Activated CD8-positive, alpha-beta memory T cell treated with anti-CD3 and anti-CD28 coated beads for 48 hours (primary cell): ENCODE measurements around the gene IRF2BP2.

ENCODE experiments used
- DNase-seq, 3 experiments: peaks; one replicate each; pipeline ENCODE4 v3.0.0-alpha.2; 2020; ENCODE audit warnings: low read depth in 2 of 3, low spot score in 2 of 3

Gene IRF2BP2

GRCh38 chr1:234610061-234610665 is at the start of gene IRF2BP2:
Gene IRF2BP2 (minus strand): TSS chr1:234610178. CDS start chr1:234609494, 684 bp downstream.
- peak; percentile 45 to 71 (median 51) for DNase-seq

DNA sequence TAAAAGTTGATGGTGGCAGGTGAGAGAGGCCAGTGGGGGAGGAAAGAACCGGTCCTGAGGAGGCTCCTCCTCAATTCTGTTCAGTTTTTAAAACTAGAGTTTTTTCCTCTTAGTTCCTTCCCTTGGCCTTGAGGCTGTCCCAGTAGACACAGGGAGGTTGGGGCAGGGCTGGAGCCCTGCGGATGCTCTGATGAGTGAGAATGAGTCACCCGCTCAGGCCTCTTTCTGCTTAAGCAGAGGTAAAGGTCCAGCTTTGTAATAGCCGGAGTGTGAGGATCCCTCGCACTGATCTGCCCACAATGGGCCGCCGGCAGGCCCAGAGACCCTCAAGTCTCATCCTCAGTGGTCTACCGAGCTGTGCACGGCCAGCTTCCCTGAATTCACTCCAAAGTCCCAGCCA is 49.6 kb upstream of the IRF2BP2 start:
- DNase-seq = no peak

DNA sequence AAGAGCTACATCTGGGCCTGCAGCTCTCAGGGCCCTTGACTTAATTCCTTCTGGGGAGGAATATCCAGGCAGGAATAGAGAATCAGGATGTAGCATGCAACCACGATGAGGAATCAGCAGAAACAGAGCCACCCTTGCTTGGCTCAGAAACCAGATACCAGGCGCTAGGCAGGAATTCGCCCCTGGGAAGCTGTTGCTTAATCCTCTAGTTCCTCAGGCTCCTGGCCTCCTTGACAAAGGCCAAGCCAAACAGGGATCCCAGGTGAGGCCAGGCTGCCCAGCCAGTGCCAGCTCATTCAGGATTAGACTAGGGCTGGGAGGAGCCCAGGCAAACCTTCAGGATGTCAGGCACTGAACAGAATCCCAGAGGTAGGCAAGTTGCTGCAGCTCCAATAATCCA is 48.2 kb upstream of the IRF2BP2 start:
- no peak for DNase-seq

GRCh38 chr1:234656944-234657654 is 47.1 kb upstream of the IRF2BP2 start:
- no peak for DNase-seq

DNA sequence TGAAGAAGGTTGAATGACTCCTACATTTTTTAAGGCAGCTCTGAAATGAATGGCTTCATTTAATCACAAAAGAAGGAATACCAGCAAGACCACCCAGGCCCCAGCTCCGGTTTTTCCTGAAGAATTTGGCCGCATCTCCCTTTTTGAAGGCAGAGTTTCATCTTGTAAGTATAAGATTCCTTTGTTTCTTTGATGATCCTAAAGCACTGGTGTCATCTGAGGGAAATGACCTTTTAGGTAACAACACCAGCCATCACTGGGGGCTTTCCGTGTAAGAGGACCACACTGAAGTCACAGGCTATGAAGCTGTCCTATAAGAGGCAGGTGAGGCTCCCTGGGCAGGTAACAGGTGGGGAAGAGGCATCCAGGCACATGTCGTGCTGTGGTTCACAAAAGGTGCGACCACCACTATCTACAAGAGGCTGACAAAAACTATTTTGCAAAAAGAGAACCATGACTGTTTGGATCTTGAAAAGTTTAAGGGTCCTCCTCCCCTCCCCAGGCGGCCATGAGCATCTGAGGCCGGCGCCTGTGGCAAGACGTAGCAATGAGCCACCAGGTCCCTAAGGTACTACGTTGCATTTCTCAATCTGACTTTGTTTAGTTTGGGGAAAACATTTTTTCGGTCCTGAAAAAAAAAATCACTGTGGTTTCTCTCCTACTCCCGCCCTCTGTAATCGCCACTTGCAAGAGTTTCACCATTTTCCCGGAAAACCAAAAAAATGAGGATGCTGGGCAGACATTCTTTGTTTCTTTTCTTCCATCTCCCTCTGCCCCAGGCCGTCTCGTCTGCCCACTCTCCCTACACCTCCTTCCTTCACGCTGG is 46.3 kb upstream of the IRF2BP2 start:
- no peak for DNase-seq

GRCh38 chr1:234655328-234656069 is 45.5 kb upstream of the IRF2BP2 start:
- DNase-seq = no peak

- DNase-seq = no peak
These were observed 44.2 kb upstream of the IRF2BP2 start for GRCh38 chr1:234654002-234654733.

DNA sequence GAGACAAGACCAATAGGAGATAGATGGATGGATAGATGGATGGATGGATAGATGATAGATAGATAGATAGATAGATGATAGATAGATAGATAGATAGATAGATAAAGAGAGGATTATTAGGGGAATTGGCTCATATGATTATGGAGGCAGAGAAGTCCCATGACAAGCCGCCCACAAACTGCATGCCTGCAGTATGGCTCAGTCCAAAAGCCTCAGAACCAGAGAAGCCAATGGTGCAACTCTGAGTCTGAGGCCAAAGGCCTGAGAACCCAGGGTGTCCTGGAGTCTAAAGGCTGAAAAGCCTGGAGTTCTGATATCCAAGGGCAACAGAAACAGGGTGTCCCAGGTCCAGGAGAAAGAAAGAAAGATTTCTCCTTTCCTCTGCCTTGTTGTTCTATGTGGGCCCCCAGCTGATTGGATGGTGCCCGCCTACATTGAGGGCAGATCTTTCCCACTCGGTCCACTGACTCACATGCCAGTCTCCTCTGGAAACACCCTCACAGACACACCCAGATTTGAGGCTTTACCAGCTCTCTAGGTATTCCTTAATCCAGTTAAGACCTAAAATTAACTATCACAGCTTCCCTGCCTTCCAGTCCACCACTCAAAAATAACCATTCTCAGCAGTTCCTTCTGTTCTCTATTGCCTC is 39.6 kb upstream of the IRF2BP2 start:
- DNase-seq = no peak

GRCh38 chr1:234647758-234648157 is 37.8 kb upstream of the IRF2BP2 start:
- no peak for DNase-seq

DNA sequence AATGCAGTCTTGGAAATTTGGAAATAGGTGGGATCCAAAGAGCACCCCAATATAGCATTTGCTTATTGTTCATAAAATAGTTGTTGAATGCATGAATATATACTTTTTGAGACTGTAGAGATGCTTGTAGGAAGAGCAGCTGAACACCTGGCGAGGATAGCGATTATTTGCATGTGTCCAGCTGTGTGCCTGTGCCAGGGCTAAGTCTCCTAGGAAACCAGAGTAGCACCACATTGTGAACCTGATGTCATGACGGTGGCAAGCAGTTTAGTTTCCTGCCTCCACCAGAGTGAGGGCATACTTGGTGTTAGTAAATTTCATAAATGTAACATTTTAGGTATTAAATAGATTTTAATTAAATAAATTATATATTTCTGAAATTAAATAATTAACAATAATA is 37.3 kb upstream of the IRF2BP2 start:
- no peak for DNase-seq

DNA sequence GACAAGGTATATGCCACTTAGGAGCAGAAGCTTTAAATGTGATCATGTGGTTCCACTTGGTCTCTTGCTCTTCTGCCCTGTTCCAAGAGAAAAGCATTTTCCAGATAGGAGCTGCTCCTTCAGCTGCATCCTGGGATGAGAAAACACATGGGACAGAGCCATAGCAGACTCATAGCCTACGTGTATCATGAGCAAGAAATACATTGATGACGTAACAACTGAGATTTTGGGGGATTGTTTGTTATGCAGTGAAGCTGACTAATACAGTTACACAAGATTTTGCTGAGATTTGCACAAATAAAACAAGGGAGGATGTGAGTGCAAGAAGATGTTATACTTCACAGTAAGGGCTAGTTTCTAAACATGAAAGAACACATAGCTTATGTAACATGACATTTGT is 36.0 kb upstream of the IRF2BP2 start:
- DNase-seq = no peak

DNA sequence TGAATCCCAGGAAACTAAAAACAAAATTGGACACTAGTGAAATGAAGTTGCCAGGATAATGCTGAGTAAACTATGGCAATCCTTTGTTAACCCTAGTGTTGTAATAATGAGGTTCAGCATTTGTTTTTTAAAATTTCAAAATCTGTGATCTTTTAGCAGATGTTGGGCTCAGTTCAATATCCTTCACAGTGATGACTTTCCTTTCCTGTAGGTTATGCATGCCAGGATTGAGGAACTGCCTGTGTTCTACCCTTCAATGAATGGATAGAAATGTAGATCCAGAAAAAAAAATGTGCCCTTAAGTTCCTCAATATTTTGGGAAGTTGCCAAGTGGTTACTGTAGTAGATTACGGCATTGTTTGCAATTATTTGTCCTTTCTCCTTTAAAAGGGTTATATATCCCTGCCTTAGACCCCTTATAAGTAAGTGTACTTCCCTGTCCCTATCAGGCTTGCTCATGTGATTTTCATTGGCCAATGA is 35.5 kb upstream of the IRF2BP2 start:
- no peak for DNase-seq

DNA sequence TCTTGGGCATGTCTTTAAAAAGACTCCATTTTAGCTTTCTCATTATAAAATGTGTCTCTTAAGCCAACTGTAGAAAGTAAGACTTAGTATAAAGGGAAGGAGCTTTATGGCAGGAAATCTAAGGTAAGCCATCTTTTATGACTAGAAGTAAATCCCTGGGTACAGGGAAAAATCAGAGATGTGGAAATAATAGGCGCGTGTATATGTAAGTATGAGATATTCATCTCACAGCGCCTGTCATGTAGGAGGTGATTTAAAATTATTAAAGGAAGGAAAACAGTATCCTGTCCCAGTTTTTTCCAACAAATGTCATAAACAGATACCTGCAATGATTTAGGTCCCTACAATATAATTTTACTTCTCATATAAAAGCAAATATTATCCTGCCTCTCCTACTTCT is 35.0 kb upstream of the IRF2BP2 start:
- DNase-seq = no peak

- no peak for DNase-seq
These were observed 33.8 kb upstream of the IRF2BP2 start for GRCh38 chr1:234643850-234644134.

GRCh38 chr1:234643111-234643849 is 33.3 kb upstream of the IRF2BP2 start:
- DNase-seq = no peak

DNA sequence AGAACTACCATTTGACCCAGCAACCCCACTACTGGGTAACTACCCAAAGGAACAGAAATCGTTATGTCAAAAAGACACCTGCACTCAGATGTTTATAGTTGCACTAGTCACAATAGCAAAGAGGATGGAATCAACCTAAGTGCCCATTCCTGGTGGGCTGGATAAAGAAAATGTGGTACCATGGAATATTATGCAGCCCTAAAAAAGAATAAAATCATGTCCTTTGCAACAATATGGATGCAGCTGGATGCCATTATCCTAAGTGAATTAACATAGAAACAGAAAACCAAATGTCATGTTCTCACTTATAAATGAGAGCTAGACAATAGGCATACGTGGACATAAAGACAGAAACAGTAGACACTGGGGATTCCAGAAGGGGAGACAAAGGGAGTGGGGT is 32.5 kb upstream of the IRF2BP2 start:
- DNase-seq = no peak

- no peak for DNase-seq
These were observed 30.0 kb upstream of the IRF2BP2 start for GRCh38 chr1:234639961-234640360.

- DNase-seq = no peak
These were observed 29.1 kb upstream of the IRF2BP2 start for GRCh38 chr1:234638832-234639799.
